Activated T-cell treated with anti-CD3 and anti-CD28 coated beads, Interleukin-2, amount 50 U/mL, for 4 hours (primary cell): ENCODE measurements around the gene SNIP1. TPM values are rescaled to one million over a fixed set of nuclear protein-coding genes. Genes with fewer than 3 reads are reported as not detected.
A peak's percentile ranks its signal among the peaks of the same experiment; 100 is the strongest.
"Not testable (repeated sequence)": the region's sequence is repeated elsewhere in the genome, so short reads cannot be mapped to it uniquely, and the experiment has no call there.

ENCODE experiments used
- ATAC-seq, 2 donors: fragments of 200-7000 bp; cut with Tn5 transposase; one replicate each; pipeline ENCODE4 v1.10.0; 2021
- DNase-seq: peaks from one replicate; pipeline ENCODE4 v3.0.0-alpha.2; 2020
- H3K27me3 Mint-ChIP-seq: one replicate; pipeline ENCODE4 v1.8.0; 2021; ENCODE audit warnings: low read depth, mixed read lengths
- H3K36me3 Mint-ChIP-seq: one replicate; pipeline ENCODE4 v1.8.0; 2022; ENCODE audit warnings: mixed read lengths; ENCODE audit not compliant: insufficient read depth
- H3K4me1 Mint-ChIP-seq: one replicate; pipeline ENCODE4 v1.8.0; 2021; ENCODE audit warnings: low read depth, mixed read lengths
- H3K4me3 Mint-ChIP-seq: one replicate; pipeline ENCODE4 v1.8.0; 2021; ENCODE audit warnings: mild to moderate bottlenecking, moderate library complexity, mixed read lengths
- H3K9me3 Mint-ChIP-seq: one replicate; pipeline ENCODE4 v1.8.0; 2021; ENCODE audit warnings: mixed read lengths
- total RNA-seq, 3 donors: library from RNA; stranded (reverse); gene quantifications; one replicate each; pipeline ENCODE4 v1.2.1, GENCODE V29; 2021

SNIP1 gene
- total RNA-seq, 3 donors from 2014 or later: 29.3 to 35.0 (median 30.4) TPM

- H3K36me3 Mint-ChIP-seq: peaks cover 41% of the 10 kb centered on the region
- no peaks in the 10 kb centered on the region for H3K9me3 Mint-ChIP-seq
- no peaks in the 10 kb centered on the region for H3K27me3 Mint-ChIP-seq
- H3K4me3 Mint-ChIP-seq: no peak overlapping the region
- DNase-seq: no peak
- no peak for ATAC-seq
- peaks cover 6% of the 10 kb centered on the region for H3K4me1 Mint-ChIP-seq
Measured at GRCh38 chr1:37540036-37540785, 13.9 kb downstream of the SNIP1 start.

GRCh38 chr1:37539154-37539553 is 14.9 kb downstream of the SNIP1 start:
- ATAC-seq, H3K27me3 Mint-ChIP-seq, H3K4me1 Mint-ChIP-seq, DNase-seq, H3K9me3 Mint-ChIP-seq, H3K4me3 Mint-ChIP-seq: not testable (repeated sequence)
- H3K36me3 Mint-ChIP-seq: peaks cover 35% of the 10 kb centered on the region

- Mint-ChIP-seq H3K36me3 (peaks cover 35% of the 10 kb centered on the region), H3K9me3 (no peaks in the 10 kb centered on the region), H3K4me1 (peaks cover 10% of the 10 kb centered on the region), H3K27me3 (no peaks in the 10 kb centered on the region), H3K4me3 (no peak overlapping the region)
- ATAC-seq (no peak), DNase-seq (no peak)
Measured at GRCh38 chr1:37537378-37537777, 16.7 kb downstream of the SNIP1 start.

GRCh38 chr1:37533317-37534093 is 20.6 kb downstream of the SNIP1 start:
- ATAC-seq (no peak), DNase-seq (no peak)
- H3K4me1 Mint-ChIP-seq: peaks cover 10% of the 10 kb centered on the region
- no peak overlapping the region for H3K4me3 Mint-ChIP-seq
- H3K9me3 Mint-ChIP-seq: no peaks in the 10 kb centered on the region
- peaks cover 25% of the 10 kb centered on the region for H3K36me3 Mint-ChIP-seq
- H3K27me3 Mint-ChIP-seq: no peaks in the 10 kb centered on the region

GRCh38 chr1:37532418-37533156 is 21.5 kb downstream of the SNIP1 start:
- H3K27me3 Mint-ChIP-seq, ATAC-seq, H3K9me3 Mint-ChIP-seq, DNase-seq, H3K4me3 Mint-ChIP-seq, H3K4me1 Mint-ChIP-seq: not testable (repeated sequence)
- peaks cover 20% of the 10 kb centered on the region for H3K36me3 Mint-ChIP-seq

GRCh38 chr1:37529888-37530287 is 24.2 kb downstream of the SNIP1 start:
- H3K9me3 Mint-ChIP-seq, DNase-seq, H3K36me3 Mint-ChIP-seq, ATAC-seq, H3K4me3 Mint-ChIP-seq, H3K27me3 Mint-ChIP-seq, H3K4me1 Mint-ChIP-seq: not testable (repeated sequence)

- H3K4me3 Mint-ChIP-seq: peak overlapping the region; percentile 80
- DNase-seq (no peak), ATAC-seq (peak; percentile 23 to 31)
- no peaks in the 10 kb centered on the region for H3K9me3 Mint-ChIP-seq
- no peaks in the 10 kb centered on the region for H3K27me3 Mint-ChIP-seq
- H3K4me1 Mint-ChIP-seq: peaks cover 20% of the 10 kb centered on the region
- H3K36me3 Mint-ChIP-seq: no peaks in the 10 kb centered on the region
Measured at GRCh38 chr1:37519613-37520012, 34.5 kb downstream of the SNIP1 start.

GRCh38 chr1:37518929-37519328 is 35.2 kb downstream of the SNIP1 start:
- peak; percentile 30 for DNase-seq
- not testable (repeated sequence) for H3K9me3 Mint-ChIP-seq, H3K27me3 Mint-ChIP-seq, ATAC-seq, H3K36me3 Mint-ChIP-seq
- Mint-ChIP-seq H3K4me3 (peak overlapping the region; percentile 80), H3K4me1 (peaks cover 20% of the 10 kb centered on the region)

GRCh38 chr1:37518241-37518640 is 35.9 kb downstream of the SNIP1 start:
- not testable (repeated sequence) for H3K4me3 Mint-ChIP-seq, H3K9me3 Mint-ChIP-seq, DNase-seq, ATAC-seq, H3K27me3 Mint-ChIP-seq, H3K36me3 Mint-ChIP-seq
- H3K4me1 Mint-ChIP-seq: peaks cover 26% of the 10 kb centered on the region

GRCh38 chr1:37517569-37517968 is 36.5 kb downstream of the SNIP1 start:
- Mint-ChIP-seq H3K27me3 (no peaks in the 10 kb centered on the region), H3K4me3 (no peak overlapping the region), H3K36me3 (peaks cover 8% of the 10 kb centered on the region), H3K4me1 (peaks cover 32% of the 10 kb centered on the region), H3K9me3 (no peaks in the 10 kb centered on the region)
- ATAC-seq (no peak), DNase-seq (no peak)

GRCh38 chr1:37515185-37516034 is 38.7 kb downstream of the SNIP1 start:
- Mint-ChIP-seq H3K4me1 (peaks cover 46% of the 10 kb centered on the region), H3K9me3 (no peaks in the 10 kb centered on the region)

GRCh38 chr1:37514350-37515184 is 39.5 kb downstream of the SNIP1 start, which contains the start of gene MEAF6:
Gene MEAF6, minus strand, starts transcription at chr1:37514766. Its CDS starts 20 bp downstream, at chr1:37514746.
- Mint-ChIP-seq H3K36me3 (peaks cover 17% of the 10 kb centered on the region), H3K4me1 (peaks cover 45% of the 10 kb centered on the region), H3K27me3 (no peaks in the 10 kb centered on the region), H3K4me3 (peak within 1 kb of the TSS; percentile 99), H3K9me3 (no peaks in the 10 kb centered on the region)
- DNase-seq (peak; percentile 79), ATAC-seq (peak; percentile 94)

More at GRCh38 chr1:37515185-37516034, 38.7 kb downstream of the SNIP1 start:
- Mint-ChIP-seq H3K27me3 (no peaks in the 10 kb centered on the region), H3K36me3 (peaks cover 17% of the 10 kb centered on the region), H3K4me3 (peak overlapping the region; percentile 88)
- DNase-seq: no peak
- ATAC-seq: peak in 1 of 2 donors; percentile 1

GRCh38 chr1:37513795-37514349 is 40.2 kb downstream of the SNIP1 start:
- peaks cover 44% of the 10 kb centered on the region for H3K4me1 Mint-ChIP-seq
- H3K4me3 Mint-ChIP-seq: peak overlapping the region; percentile 99
- no peaks in the 10 kb centered on the region for H3K27me3 Mint-ChIP-seq
- DNase-seq (peak; percentile 66), ATAC-seq (peak; percentile 38 to 41)
- no peaks in the 10 kb centered on the region for H3K9me3 Mint-ChIP-seq
- peaks cover 23% of the 10 kb centered on the region for H3K36me3 Mint-ChIP-seq
